VCaP (cell line): ENCODE data around the gene SPEN.

Experiments used
- H3K27ac ChIP-seq: fragments of 450-650 bp; 2 replicates; pipeline ENCODE4 v1.5.1; 2017
- CTCF ChIP-seq: fragments of 450-650 bp; conservative IDR thresholded peaks from 2 replicates; pipeline ENCODE4 v1.5.1; 2017; ENCODE audit warnings: mild to moderate bottlenecking, moderate library complexity

SPEN gene

GRCh38 chr1:15932612-15933011 lies 85.1 kb downstream of the SPEN start:
- TF ChIP-seq CTCF = no peak
- no peak overlapping the region for H3K27ac ChIP-seq

GRCh38 chr1:15933684-15934083 lies 86.2 kb downstream of the SPEN start:
- no peak overlapping the region for H3K27ac ChIP-seq

GRCh38 chr1:15934211-15935055 lies 86.9 kb downstream of the SPEN start:
- TF ChIP-seq CTCF = no peak
- no peak overlapping the region for H3K27ac ChIP-seq

More at GRCh38 chr1:15933684-15934083, 86.2 kb downstream of the SPEN start:
- TF ChIP-seq CTCF = no peak

- H3K27ac ChIP-seq = no peak overlapping the region
- TF ChIP-seq CTCF = no peak
These were observed 87.8 kb downstream of the SPEN start for GRCh38 chr1:15935056-15935950.

GRCh38 chr1:15936025-15936424 lies 88.5 kb downstream of the SPEN start:
- no peak for TF ChIP-seq CTCF
- no peak overlapping the region for H3K27ac ChIP-seq

- TF ChIP-seq CTCF = no peak
- no peak overlapping the region for H3K27ac ChIP-seq
These were observed 89.6 kb downstream of the SPEN start for GRCh38 chr1:15937146-15937545.

GRCh38 chr1:15937706-15938168 lies 90.2 kb downstream of the SPEN start:
- no peak overlapping the region for H3K27ac ChIP-seq
- TF ChIP-seq CTCF = peak; percentile 20; the same call in 1 of the 2 replicates
